ENCODE measurements around the gene SOBP.

The SOBP gene

GRCh38 chr6:107645740-107646139 lies 155.8 kb downstream of the SOBP start:
- no peak for DNase-seq

DNA sequence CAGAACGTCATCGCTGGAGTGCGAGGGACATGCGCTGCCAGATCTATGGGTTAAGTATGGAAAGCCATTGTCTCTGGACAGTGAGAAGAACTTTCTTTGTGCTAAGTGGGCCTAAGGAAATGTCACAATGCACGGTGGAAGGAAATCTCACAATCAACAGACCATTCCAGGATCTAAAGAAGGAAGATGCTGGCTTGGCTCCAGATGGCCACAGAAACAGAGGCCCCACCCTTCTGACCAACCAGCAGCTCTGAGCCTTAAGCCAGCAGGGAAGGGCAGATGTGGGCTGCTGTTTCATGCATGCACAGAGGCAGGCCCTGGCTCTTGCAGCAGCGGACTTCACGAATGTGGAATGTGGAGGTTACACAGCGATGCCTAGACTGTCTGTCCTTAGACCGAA lies 156.3 kb downstream of the SOBP start:
- DNase-seq: no peak

- DNase-seq: no peak
Observed at GRCh38 chr6:107646776-107647438, 157.0 kb downstream of the SOBP start.

DNA sequence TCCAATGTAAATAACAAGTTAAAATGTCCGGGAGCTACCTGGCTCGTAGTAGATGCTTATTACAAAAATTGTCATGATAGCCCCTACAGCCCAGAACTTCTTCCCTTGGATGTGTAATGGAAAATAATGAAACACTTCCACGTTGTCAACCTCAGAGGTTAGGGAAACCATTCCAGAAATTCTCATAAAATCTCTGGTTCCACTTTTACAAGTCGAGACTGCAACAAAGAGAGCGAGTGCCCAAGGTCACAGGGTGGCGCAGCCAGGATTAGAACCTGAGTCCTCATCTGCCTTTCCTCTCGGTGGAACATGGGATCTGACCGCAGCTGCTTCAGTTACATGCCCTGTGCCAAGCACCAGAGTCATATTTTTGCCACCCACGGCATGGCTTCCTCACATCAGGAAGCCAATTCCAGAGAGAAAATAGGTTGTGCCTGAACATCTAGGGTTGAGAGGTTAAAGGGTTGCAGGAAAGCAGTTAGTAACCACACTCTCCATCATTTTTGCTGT lies 157.6 kb downstream of the SOBP start:
- DNase-seq: no peak

DNA sequence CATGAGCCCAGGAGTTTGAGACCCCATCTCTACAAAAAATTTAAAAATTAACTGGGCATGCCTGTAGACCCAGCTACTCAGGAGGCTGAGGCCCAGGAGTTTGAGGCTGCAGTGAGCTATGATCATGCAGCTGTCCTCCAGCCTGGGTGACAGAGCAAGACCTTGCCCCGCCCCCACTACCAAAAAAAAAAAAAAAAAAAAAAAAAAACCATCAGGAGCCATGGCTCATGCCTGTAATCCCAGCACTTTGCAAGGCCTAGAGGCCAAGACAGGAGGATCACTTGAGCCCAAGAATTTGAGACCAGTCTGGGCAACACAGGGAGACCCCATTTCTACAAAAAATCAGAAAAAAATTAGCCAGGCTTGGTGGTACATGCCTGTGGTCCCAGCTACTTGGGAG lies 159.1 kb downstream of the SOBP start:
- DNase-seq: no peak

GRCh38 chr6:107652526-107653182 lies 162.7 kb downstream of the SOBP start:
- DNase-seq: no peak

- DNase-seq: no peak
Observed at GRCh38 chr6:107653183-107653580, 163.3 kb downstream of the SOBP start.

GRCh38 chr6:107653861-107654394 lies 164.0 kb downstream of the SOBP start:
- no peak for DNase-seq

DNA sequence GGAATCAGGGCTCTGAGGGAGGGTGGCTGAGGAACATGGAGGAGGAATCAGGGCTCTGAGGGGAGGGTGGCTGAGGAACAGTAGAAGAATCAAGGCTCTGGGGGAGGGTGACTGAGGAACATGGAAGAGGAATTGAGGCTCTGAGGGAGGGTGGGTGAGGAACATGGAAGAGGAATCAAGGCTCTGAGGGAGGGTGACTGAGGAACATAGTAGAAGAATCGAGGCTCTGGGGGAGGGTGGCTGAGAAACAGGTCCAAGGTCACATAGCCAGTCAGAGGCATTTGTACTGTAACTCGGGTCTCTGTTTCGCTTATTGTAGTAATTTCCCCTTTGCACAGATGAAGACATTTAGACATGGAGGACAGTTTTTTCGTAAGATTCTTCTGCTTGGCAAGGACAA lies 164.8 kb downstream of the SOBP start:
- no peak for DNase-seq

- DNase-seq: peak; percentile 12 to 22
Observed at GRCh38 chr6:107655245-107655644, 165.3 kb downstream of the SOBP start.

- no peak for DNase-seq
Observed at GRCh38 chr6:107655864-107656263, 165.9 kb downstream of the SOBP start.

DNA sequence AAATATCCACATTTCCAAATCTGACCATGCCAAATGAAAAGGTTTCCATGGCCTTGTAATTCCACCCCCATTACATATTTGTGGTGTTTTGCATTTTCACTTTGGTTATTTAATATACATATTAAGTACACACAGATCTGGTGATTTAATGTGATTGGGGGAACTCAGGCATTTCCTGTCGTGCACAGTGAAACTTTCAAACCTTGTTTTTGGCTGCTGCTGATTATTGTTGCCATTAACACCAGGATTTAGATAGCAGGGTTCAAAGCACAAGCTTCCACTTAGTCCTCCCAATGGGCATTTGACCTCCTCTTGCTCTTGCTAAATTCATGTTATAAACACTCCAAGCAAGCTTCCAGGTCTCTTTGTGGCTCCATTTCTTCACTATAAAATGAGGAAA lies 166.5 kb downstream of the SOBP start:
- no peak for DNase-seq

DNA sequence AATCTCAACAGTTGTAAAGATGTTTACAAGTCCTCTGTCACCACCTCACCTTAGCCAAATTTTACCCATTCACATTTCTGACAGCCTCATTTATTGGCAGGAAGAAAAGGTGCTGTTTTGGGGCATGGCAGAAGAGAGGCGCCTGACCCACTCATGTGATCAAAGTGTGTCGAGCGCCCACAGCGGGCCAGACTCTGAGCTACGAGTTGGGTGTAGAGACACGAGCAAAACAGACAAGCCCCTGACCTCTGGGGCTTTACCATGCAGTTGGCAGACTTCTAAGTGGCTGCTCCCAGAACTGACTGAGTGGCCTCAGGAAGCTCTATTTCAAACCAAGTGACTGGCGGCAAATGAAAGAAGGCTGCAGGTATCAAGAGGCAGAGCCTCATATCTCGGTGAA lies 167.0 kb downstream of the SOBP start:
- DNase-seq: no peak

DNA sequence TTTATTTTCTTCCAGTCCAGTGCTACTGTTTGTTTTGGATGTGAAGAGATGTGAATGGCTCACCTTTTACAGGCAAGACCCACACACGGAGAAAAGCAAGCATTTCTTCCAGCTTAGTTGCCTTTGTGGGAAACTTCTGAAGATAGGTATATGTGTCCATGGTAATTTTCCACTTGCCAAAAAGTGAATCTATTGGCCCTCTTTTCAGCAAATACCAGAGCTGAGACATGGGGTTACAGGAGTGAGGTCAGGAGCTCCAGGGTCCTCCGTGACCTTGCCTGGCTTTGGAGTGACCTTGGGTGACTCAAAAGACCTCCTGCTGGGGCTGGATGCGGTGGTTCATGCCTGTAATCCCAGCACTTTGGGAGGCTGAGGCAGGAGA lies 167.4 kb downstream of the SOBP start:
- no peak for DNase-seq

DNA sequence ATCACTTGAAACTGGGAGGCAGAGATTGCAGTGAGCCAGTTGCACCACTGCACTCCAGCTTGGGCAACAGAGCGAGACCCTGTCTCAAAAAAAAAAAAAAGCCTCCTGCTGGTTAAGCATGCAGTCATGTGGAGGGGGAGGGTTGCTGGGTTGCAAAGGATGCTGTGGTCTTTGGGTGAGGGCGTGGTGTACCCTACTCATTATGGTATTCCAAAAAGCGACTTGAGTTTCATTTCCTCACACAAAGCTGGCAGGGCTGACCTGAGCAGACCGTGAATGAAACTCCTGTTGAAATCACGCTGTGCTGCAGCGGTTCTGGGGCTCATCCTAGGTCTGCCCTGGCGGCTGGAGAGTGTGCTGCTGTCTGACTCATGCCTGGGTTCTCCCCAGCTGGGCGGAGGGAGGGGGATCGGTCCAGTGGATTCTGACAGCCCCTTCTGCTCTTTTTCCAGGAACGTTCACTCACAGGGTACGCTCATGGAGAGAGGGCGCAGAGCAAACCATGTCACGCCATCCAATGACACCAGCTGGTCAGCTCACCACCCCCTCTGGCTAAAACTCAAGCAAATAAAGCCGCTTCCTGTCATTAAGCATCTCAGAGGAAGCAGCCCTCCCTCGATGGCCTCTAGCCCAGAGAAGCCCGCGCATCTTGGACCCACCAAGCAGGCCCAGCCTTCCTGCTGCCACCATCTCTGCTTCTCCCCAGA lies 168.0 kb downstream of the SOBP start:
- DNase-seq: peak; percentile 3 to 15

GRCh38 chr6:107658920-107659865 lies 169.3 kb downstream of the SOBP start:
- DNase-seq: no peak

DNA sequence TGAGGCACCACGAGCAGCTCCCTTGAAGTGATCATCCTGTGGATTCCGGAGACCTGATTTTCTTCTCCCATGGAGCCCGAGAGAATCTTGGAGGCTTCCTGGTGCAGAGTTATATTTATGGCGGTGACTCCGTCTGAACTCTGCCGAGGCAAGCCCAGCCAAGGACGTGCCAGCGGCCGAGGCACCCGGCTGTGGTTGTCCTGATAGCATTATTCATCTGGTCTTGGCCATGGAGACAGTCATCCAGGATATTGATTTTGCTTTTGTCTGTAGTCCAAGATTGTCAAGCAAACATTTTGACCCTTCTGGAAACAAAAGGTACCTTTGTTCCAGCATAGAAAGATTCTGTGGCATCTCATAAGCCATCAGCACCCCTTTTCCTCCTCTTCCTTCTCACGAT lies 170.9 kb downstream of the SOBP start:
- DNase-seq: no peak

- no peak for DNase-seq
Observed at GRCh38 chr6:107661291-107661690, 171.4 kb downstream of the SOBP start.

- no peak for DNase-seq
Observed at GRCh38 chr6:107662333-107662732, 172.4 kb downstream of the SOBP start.

DNA sequence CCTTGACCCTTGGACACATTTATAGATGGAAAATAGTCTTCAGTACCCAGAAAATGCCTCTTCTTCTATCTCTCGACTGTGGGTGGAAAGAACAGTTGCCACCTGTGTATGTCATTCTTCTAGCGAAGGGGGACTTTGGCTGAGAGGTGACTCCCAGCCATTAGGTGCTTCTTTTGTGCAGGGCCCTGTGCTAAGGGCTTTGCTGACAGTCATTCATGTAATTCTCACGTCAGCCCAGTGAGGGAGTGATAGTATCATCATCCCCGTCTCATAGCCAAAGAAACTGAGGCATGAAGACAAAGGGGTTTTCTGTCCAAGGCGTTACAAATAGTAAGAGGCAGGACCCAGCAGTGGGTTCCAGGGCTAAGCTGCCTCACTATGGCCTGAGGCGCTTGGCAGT lies 173.4 kb downstream of the SOBP start:
- no peak for DNase-seq

DNA sequence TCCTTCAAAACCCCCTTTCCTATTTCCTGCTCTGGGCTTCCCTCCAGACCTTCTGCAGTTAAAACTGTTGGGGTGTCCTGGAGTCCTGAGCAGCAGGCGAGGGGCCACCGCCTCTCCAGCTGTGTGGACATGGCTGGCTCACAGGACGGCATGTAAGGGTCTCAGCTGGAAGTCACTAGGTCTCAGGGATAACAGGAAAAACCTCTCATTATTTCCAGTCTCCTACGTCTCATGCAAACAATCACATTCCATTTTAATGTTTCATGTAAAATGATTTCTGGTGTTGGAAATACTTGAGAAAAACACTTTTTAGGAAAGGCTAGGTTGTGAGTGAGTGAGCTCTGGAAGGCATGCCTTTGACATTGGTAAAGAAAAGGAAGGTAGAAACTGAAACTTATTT lies 175.5 kb downstream of the SOBP start:
- DNase-seq: no peak

- DNase-seq: no peak
Observed at GRCh38 chr6:107666084-107666980, 176.4 kb downstream of the SOBP start.

All from Kasumi-1 (cell line).